Right lobe of liver (tissue), 4 donors: ENCODE data around the gene ADCY3.

Experiments
- POLR2A ChIP-seq: fragments of 450-650 bp; IDR thresholded peaks from one replicate; pipeline ENCODE4 v1.6.1; 2017; ENCODE audit warnings: antibody characterized with exemption, mild to moderate bottlenecking
- TF ChIP-seq, protein P1 (sequence below), 4 donors: fragments of 200-600 bp in 3 of 4; fragments of 450-650 bp in 1 of 4; IDR thresholded peaks; one replicate each; pipeline versions ENCODE4 v1.5.1 to v1.8.0; 2016 to 2022; ENCODE audit warnings: antibody characterized with exemption in 4 of 4, mild to moderate bottlenecking in 2 of 4
- donor health status: DM: no; HTN: no; CAD: no.
- donor health status: DM: no; HTN: no; CAD: no.
- donor health status: DM: no; HTN: yes; CAD: no.

- TF ChIP-seq, protein P1, sequence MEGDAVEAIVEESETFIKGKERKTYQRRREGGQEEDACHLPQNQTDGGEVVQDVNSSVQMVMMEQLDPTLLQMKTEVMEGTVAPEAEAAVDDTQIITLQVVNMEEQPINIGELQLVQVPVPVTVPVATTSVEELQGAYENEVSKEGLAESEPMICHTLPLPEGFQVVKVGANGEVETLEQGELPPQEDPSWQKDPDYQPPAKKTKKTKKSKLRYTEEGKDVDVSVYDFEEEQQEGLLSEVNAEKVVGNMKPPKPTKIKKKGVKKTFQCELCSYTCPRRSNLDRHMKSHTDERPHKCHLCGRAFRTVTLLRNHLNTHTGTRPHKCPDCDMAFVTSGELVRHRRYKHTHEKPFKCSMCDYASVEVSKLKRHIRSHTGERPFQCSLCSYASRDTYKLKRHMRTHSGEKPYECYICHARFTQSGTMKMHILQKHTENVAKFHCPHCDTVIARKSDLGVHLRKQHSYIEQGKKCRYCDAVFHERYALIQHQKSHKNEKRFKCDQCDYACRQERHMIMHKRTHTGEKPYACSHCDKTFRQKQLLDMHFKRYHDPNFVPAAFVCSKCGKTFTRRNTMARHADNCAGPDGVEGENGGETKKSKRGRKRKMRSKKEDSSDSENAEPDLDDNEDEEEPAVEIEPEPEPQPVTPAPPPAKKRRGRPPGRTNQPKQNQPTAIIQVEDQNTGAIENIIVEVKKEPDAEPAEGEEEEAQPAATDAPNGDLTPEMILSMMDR (IDR thresholded peaks at IDR 0.05), result no peak
- TF ChIP-seq POLR2A, result no peak
Observed at GRCh38 chr2:24935145-24935544, 15.1 kb upstream of the ADCY3 start.
